Activated naive CD8-positive, alpha-beta T cell treated with anti-CD3 and anti-CD28 coated beads, Interleukin-2, amount 50 U/mL, for 24 hours (primary cell): Measurements from ENCODE around the gene ADAMTS12.
"Not testable (repeated sequence)": the region's sequence is repeated elsewhere in the genome, so short reads cannot be mapped to it uniquely, and the experiment has no call there.

Experiments used
- ATAC-seq: fragments of 150-1000 bp; cut with Tn5 transposase; one replicate; pipeline ENCODE4 v1.10.0; 2021
- DNase-seq: peaks from one replicate; pipeline ENCODE4 v3.0.0; 2021
- H3K27ac Mint-ChIP-seq: one replicate; pipeline ENCODE4 v1.8.0; 2021; ENCODE audit warnings: mild to moderate bottlenecking, mixed read lengths
- H3K27me3 Mint-ChIP-seq: one replicate; pipeline ENCODE4 v1.8.0; 2021; ENCODE audit warnings: mixed read lengths
- H3K36me3 Mint-ChIP-seq: one replicate; pipeline ENCODE4 v1.8.0; 2021; ENCODE audit warnings: low read depth, mixed read lengths
- H3K4me1 Mint-ChIP-seq: one replicate; pipeline ENCODE4 v1.8.0; 2021; ENCODE audit warnings: mixed read lengths
- H3K4me3 Mint-ChIP-seq: one replicate; pipeline ENCODE4 v1.8.0; 2021; ENCODE audit warnings: mild to moderate bottlenecking, moderate library complexity, mixed read lengths
- H3K9me3 Mint-ChIP-seq: one replicate; pipeline ENCODE4 v1.8.0; 2021; ENCODE audit warnings: mixed read lengths

The ADAMTS12 gene

DNA sequence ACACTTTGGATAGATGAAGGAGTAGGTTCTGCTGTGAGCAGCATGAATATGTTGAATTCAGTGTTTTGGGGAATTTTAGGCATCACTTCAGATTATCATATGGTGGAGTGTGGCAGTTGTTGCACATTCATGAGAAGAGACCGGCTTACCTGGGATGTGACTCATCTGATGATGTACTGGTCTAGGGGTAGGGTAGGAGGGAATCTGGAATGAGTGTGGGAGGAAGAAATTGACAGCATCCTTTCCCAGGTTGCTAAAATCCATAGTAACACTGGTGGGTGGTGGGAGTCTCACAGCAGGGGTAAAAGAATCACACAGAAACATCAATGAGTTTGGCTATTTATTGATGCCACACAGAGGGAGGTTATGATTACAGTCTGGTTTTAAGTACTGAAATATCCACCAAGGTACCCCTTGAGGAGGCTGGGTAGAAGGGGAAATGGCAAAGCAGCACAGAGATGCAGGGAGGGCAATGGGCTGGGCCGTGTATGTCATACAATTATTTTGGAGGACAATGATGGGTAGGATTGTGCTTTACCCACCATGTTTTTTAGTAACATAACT is 368.5 kb downstream of the ADAMTS12 start:
- Mint-ChIP-seq H3K4me1 (no peaks in the 10 kb centered on the region), H3K27me3 (no peaks in the 10 kb centered on the region), H3K36me3 (no peaks in the 10 kb centered on the region), H3K4me3 (no peak overlapping the region), H3K9me3 (peaks cover 6% of the 10 kb centered on the region), H3K27ac (no peak overlapping the region)
- DNase-seq (no peak), ATAC-seq (no peak)

- Mint-ChIP-seq H3K4me1 (no peaks in the 10 kb centered on the region), H3K27ac (no peak overlapping the region), H3K4me3 (no peak overlapping the region)
Observed at GRCh38 chr5:33516421-33516820, 375.4 kb downstream of the ADAMTS12 start.

GRCh38 chr5:33515366-33515765 is 376.4 kb downstream of the ADAMTS12 start:
- H3K4me1 Mint-ChIP-seq, H3K9me3 Mint-ChIP-seq, H3K4me3 Mint-ChIP-seq, H3K27ac Mint-ChIP-seq, ATAC-seq, H3K27me3 Mint-ChIP-seq, DNase-seq, H3K36me3 Mint-ChIP-seq: not testable (repeated sequence)

More at GRCh38 chr5:33516421-33516820, 375.4 kb downstream of the ADAMTS12 start:
- DNase-seq, result no peak
- Mint-ChIP-seq H3K36me3 (no peaks in the 10 kb centered on the region), H3K9me3 (peaks cover 6% of the 10 kb centered on the region), H3K27me3 (no peaks in the 10 kb centered on the region)
- no peak for ATAC-seq

DNA sequence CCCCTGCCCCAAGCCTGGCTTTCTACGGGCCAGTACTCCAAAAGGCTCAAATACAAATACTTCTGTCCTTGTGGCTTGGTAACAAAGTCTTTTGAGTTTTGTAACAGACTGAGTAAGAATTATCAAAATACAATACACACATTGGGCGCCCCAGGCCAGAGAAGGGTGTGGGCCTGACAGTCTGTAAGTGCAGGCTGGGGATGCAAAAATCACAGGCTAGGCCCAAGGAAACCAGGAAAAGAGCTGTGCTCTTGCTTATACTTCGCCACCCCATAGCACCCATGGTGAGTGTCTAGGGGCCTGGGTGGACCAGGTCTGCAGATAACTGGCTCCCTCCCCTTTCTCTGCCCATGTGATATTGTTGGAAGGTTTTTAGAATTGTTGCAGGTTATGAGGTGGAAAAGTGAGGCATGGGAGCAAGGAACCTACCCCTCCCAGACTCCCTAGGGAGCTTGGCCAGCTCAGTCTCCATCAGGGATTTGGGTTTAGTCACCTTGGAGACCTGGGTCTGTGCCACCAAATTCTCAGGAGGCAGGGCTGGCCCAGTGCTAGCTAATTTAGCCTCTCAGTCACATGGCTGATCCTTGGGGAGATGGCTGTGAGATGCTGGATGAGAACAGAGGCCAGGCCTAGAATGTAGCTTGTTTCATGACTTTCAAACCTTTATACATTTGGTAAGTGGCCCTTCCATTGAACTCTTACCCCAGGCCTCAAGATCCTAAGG is 378.2 kb downstream of the ADAMTS12 start:
- Mint-ChIP-seq H3K4me3 (no peak overlapping the region), H3K27ac (no peak overlapping the region), H3K27me3 (peaks cover 2% of the 10 kb centered on the region), H3K36me3 (no peaks in the 10 kb centered on the region), H3K4me1 (no peaks in the 10 kb centered on the region), H3K9me3 (no peaks in the 10 kb centered on the region)
- no peak for ATAC-seq
- no peak for DNase-seq

GRCh38 chr5:33509036-33509435 is 382.8 kb downstream of the ADAMTS12 start:
- Mint-ChIP-seq H3K27me3 (peaks cover 5% of the 10 kb centered on the region), H3K9me3 (no peaks in the 10 kb centered on the region), H3K27ac (no peak overlapping the region), H3K4me3 (no peak overlapping the region), H3K4me1 (no peaks in the 10 kb centered on the region), H3K36me3 (no peaks in the 10 kb centered on the region)
- ATAC-seq (no peak), DNase-seq (no peak)

- peaks cover 5% of the 10 kb centered on the region for H3K27me3 Mint-ChIP-seq
- no peak for ATAC-seq
- H3K36me3 Mint-ChIP-seq, result no peaks in the 10 kb centered on the region
- no peak for DNase-seq
- no peaks in the 10 kb centered on the region for H3K9me3 Mint-ChIP-seq
- no peak overlapping the region for H3K4me3 Mint-ChIP-seq
- no peaks in the 10 kb centered on the region for H3K4me1 Mint-ChIP-seq
- H3K27ac Mint-ChIP-seq, result no peak overlapping the region
Observed at GRCh38 chr5:33507426-33507825, 384.4 kb downstream of the ADAMTS12 start.

DNA sequence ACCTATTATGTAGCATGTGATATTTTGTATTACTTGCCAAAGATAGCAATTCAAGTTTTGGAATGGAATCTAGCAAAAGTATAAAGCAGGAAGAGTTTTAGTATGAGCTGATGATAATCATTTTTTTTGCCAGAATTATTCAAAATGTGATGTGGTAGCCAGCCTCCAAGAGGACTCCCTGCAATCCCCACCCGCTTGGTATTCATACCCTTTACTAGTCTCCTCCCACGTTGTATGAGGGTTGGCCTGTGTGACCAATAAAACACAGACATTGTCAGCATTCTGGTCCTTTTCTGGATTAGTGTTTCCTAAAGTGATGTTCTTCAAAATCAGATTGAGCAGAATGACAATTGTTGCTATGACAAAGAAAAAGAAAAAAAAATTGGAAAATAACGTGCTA is 387.2 kb downstream of the ADAMTS12 start:
- ATAC-seq (no peak), DNase-seq (no peak)
- Mint-ChIP-seq H3K36me3 (no peaks in the 10 kb centered on the region), H3K27me3 (peaks cover 5% of the 10 kb centered on the region), H3K9me3 (no peaks in the 10 kb centered on the region), H3K4me1 (no peaks in the 10 kb centered on the region), H3K27ac (no peak overlapping the region), H3K4me3 (no peak overlapping the region)

- H3K4me3 Mint-ChIP-seq, result no peak overlapping the region
- ATAC-seq (no peak), DNase-seq (no peak)
- peaks cover 2% of the 10 kb centered on the region for H3K27me3 Mint-ChIP-seq
- no peaks in the 10 kb centered on the region for H3K36me3 Mint-ChIP-seq
- no peak overlapping the region for H3K27ac Mint-ChIP-seq
- H3K4me1 Mint-ChIP-seq, result no peaks in the 10 kb centered on the region
- H3K9me3 Mint-ChIP-seq, result no peaks in the 10 kb centered on the region
Observed at GRCh38 chr5:33501899-33502298, 389.9 kb downstream of the ADAMTS12 start.

DNA sequence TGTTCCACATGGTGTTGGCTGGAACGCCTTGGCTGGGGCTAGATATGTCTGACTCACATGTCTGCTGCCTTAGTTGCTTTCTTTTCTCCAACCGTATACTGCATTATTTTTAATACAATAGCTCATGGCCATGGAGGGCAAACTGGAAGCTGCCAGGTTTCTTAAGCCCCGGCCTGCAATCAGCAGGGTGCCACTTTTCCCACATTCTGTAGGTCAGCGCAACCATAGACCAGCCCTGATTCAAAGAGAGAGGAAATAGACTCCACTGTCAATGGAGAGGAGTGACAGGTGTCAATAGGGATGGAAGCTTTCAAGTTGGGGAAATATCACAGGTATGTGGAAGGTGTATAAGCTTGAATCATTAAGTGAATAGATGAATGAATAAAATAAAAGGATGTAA is 390.5 kb downstream of the ADAMTS12 start:
- peaks cover 2% of the 10 kb centered on the region for H3K27me3 Mint-ChIP-seq
- no peak overlapping the region for H3K27ac Mint-ChIP-seq
- H3K36me3 Mint-ChIP-seq, result no peaks in the 10 kb centered on the region
- no peaks in the 10 kb centered on the region for H3K9me3 Mint-ChIP-seq
- DNase-seq (no peak), ATAC-seq (no peak)
- H3K4me3 Mint-ChIP-seq, result no peak overlapping the region
- no peaks in the 10 kb centered on the region for H3K4me1 Mint-ChIP-seq

GRCh38 chr5:33494466-33494865 is 397.3 kb downstream of the ADAMTS12 start:
- Mint-ChIP-seq H3K27me3 (no peaks in the 10 kb centered on the region), H3K4me1 (no peaks in the 10 kb centered on the region)

GRCh38 chr5:33491941-33492340 is 399.8 kb downstream of the ADAMTS12 start:
- Mint-ChIP-seq H3K4me1 (no peaks in the 10 kb centered on the region), H3K9me3 (no peaks in the 10 kb centered on the region), H3K27me3 (no peaks in the 10 kb centered on the region), H3K36me3 (no peaks in the 10 kb centered on the region), H3K27ac (no peak overlapping the region), H3K4me3 (no peak overlapping the region)
- ATAC-seq (no peak), DNase-seq (no peak)

More at GRCh38 chr5:33494466-33494865, 397.3 kb downstream of the ADAMTS12 start:
- no peaks in the 10 kb centered on the region for H3K36me3 Mint-ChIP-seq
- no peak for DNase-seq
- ATAC-seq, result no peak
- H3K9me3 Mint-ChIP-seq, result no peaks in the 10 kb centered on the region
- H3K4me3 Mint-ChIP-seq, result no peak overlapping the region
- no peak overlapping the region for H3K27ac Mint-ChIP-seq

- no peaks in the 10 kb centered on the region for H3K36me3 Mint-ChIP-seq
- no peaks in the 10 kb centered on the region for H3K27me3 Mint-ChIP-seq
- H3K9me3 Mint-ChIP-seq, result no peaks in the 10 kb centered on the region
- DNase-seq (no peak), ATAC-seq (no peak)
- no peak overlapping the region for H3K4me3 Mint-ChIP-seq
- no peak overlapping the region for H3K27ac Mint-ChIP-seq
- H3K4me1 Mint-ChIP-seq, result no peaks in the 10 kb centered on the region
Observed at GRCh38 chr5:33490071-33490665, 401.6 kb downstream of the ADAMTS12 start.

DNA sequence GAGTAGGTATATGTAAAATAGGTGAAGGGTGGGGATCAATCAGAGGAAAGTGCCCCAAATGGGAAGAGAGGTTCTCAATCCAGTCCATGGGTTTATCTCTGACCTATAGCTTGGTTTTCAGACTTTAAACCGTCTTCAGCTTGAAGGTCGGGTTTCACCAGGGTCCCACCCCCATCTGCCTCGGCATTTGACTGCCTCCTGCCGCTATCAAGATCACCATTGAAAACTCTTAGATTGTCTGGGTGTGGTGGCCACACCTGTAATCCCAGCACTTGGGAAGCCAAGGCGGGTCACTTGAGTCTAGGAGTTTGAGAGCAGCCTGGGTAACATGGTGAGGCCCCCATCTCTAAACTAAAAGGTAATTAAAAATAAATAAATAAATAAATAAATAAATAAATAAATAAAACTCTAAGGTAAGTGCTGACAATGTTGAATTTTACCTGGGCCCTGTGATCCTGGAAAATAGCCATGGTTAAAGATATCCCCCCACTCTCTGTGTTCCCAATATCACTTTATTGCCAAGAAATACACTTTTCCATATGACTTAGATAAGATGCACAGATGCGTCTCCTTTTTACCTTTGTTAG is 402.2 kb downstream of the ADAMTS12 start:
- Mint-ChIP-seq H3K4me1 (no peaks in the 10 kb centered on the region), H3K36me3 (no peaks in the 10 kb centered on the region), H3K9me3 (no peaks in the 10 kb centered on the region), H3K27me3 (no peaks in the 10 kb centered on the region), H3K27ac (no peak overlapping the region), H3K4me3 (no peak overlapping the region)
- no peak for DNase-seq
- no peak for ATAC-seq

GRCh38 chr5:33488558-33489355 is 403.0 kb downstream of the ADAMTS12 start:
- Mint-ChIP-seq H3K36me3 (no peaks in the 10 kb centered on the region), H3K4me1 (no peaks in the 10 kb centered on the region), H3K9me3 (no peaks in the 10 kb centered on the region), H3K4me3 (no peak overlapping the region), H3K27ac (no peak overlapping the region), H3K27me3 (no peaks in the 10 kb centered on the region)
- DNase-seq (no peak), ATAC-seq (no peak)
